GM23338 (cell line): ENCODE data around the gene USP48. TPM values are rescaled to one million over a fixed set of nuclear protein-coding genes. Genes with fewer than 3 reads are reported as not detected.

Experiments used
- ATAC-seq: fragments of 200-7000 bp; cut with Tn5 transposase; 3 replicates; pipeline ENCODE4 v1.9.1; 2020
- DNase-seq: peaks from one replicate; pipeline ENCODE4 v3.0.0-alpha.2; 2015; ENCODE audit warnings: low spot score
- H2AFZ ChIP-seq: fragments of 200-600 bp; sonication (generic); 2 replicates; pipeline ENCODE4 v1.8.0; 2016; ENCODE audit warnings: antibody characterized with exemption, mild to moderate bottlenecking, moderate library complexity
- H3F3A ChIP-seq: fragments of 200-600 bp; sonication (generic); replicated peaks from 2 replicates; pipeline ENCODE4 v1.8.0; 2017; ENCODE audit warnings: antibody characterized with exemption, mixed run types, low read depth
- H3K27ac ChIP-seq: fragments of 200-600 bp; sonication (generic); 2 replicates; pipeline ENCODE4 v1.6.1; 2016; ENCODE audit warnings: low read depth
- H3K27me3 ChIP-seq: fragments of 200-600 bp; sonication (generic); 2 replicates; pipeline ENCODE4 v1.8.0; 2016; ENCODE audit warnings: mild to moderate bottlenecking, mixed run types, moderate library complexity; ENCODE audit not compliant: insufficient read depth
- H3K36me3 ChIP-seq: fragments of 200-600 bp; sonication (generic); 2 replicates; pipeline ENCODE4 v1.8.0; 2016; ENCODE audit warnings: mild to moderate bottlenecking; ENCODE audit not compliant: insufficient read depth
- H3K4me1 ChIP-seq: fragments of 200-600 bp; sonication (generic); 2 replicates; pipeline ENCODE4 v1.8.0; 2016; ENCODE audit warnings: mild to moderate bottlenecking, moderate library complexity; ENCODE audit not compliant: insufficient read depth
- H3K4me2 ChIP-seq: fragments of 200-600 bp; sonication (generic); 2 replicates; pipeline ENCODE4 v1.7.1; 2017; ENCODE audit warnings: mixed run types
- H3K4me3 ChIP-seq: fragments of 200-600 bp; sonication (generic); 2 replicates; pipeline ENCODE4 v1.6.1; 2016; ENCODE audit warnings: mixed run types
- H3K79me2 ChIP-seq: fragments of 200-600 bp; sonication (generic); replicated peaks from 2 replicates; pipeline ENCODE4 v1.8.0; 2017; ENCODE audit warnings: mild to moderate bottlenecking; ENCODE audit not compliant: insufficient read depth
- H3K9me2 ChIP-seq: fragments of 200-600 bp; sonication (generic); 2 replicates; pipeline ENCODE4 v1.8.0; 2017; ENCODE audit not compliant: insufficient read depth
- H4K20me1 ChIP-seq: fragments of 200-600 bp; sonication (generic); replicated peaks from 2 replicates; pipeline ENCODE4 v1.8.0; 2017; ENCODE audit warnings: mild to moderate bottlenecking; ENCODE audit not compliant: insufficient read depth
- H3K27ac Mint-ChIP-seq: 2 replicates; pipeline ENCODE4 v1.8.0; 2020; ENCODE audit warnings: inconsistent platforms, mild to moderate bottlenecking, moderate library complexity, mixed read lengths
- H3K27me3 Mint-ChIP-seq: 3 replicates; pipeline ENCODE4 v1.8.0; 2022; ENCODE audit warnings: low read depth, mild to moderate bottlenecking, moderate library complexity, mixed read lengths, inconsistent platforms; ENCODE audit not compliant: insufficient read depth, poor library complexity
- H3K36me3 Mint-ChIP-seq: 3 replicates; pipeline ENCODE4 v1.8.0; 2021; ENCODE audit warnings: low read depth, mild to moderate bottlenecking, inconsistent platforms, moderate library complexity, mixed read lengths
- H3K4me1 Mint-ChIP-seq: 3 replicates; pipeline ENCODE4 v1.8.0; 2020; ENCODE audit warnings: mild to moderate bottlenecking, inconsistent platforms, mixed read lengths
- H3K4me3 Mint-ChIP-seq: 3 replicates; pipeline ENCODE4 v1.8.0; 2021; ENCODE audit warnings: moderate library complexity, mild to moderate bottlenecking, inconsistent platforms, mixed read lengths
- H3K9me3 Mint-ChIP-seq: 3 replicates; pipeline ENCODE4 v1.8.0; 2020; ENCODE audit warnings: moderate library complexity, mild to moderate bottlenecking, inconsistent platforms, mixed read lengths
- CREB1 ChIP-seq: fragments of 250-450 bp; sonication (Bioruptor Pico); IDR thresholded peaks from 2 replicates; pipeline ENCODE4 v1.5.0; 2020; ENCODE audit warnings: low read depth, mild to moderate bottlenecking, moderate library complexity
- CTCF ChIP-seq, 2 experiments: fragments of 200-600 bp in 1 of 2; sonication (generic) in 1 of 2; conservative IDR thresholded peaks; 2 replicates each; pipeline versions ENCODE4 v1.5.1 to v1.6.1; 2016 to 2017; ENCODE audit warnings: antibody characterized with exemption in 2 of 2, low read depth in 2 of 2, mild to moderate bottlenecking in 2 of 2, moderate library complexity in 1 of 2
- ETS1 ChIP-seq: IDR thresholded peaks from 2 replicates; pipeline ENCODE4 v1.6.1; 2016; ENCODE audit warnings: antibody characterized with exemption
- JUNB ChIP-seq: IDR thresholded peaks from one replicate; pipeline ENCODE4 v1.6.1; 2016; ENCODE audit warnings: antibody characterized with exemption; ENCODE audit not compliant: unreplicated experiment
- POLR2AphosphoS5 ChIP-seq: IDR thresholded peaks from 2 replicates; pipeline ENCODE4 v1.6.1; 2016; ENCODE audit warnings: antibody characterized with exemption, low read depth
- REST ChIP-seq: IDR thresholded peaks from one replicate; pipeline ENCODE4 v1.6.1; 2018; ENCODE audit warnings: antibody characterized with exemption; ENCODE audit not compliant: unreplicated experiment
- STAT1 ChIP-seq: IDR thresholded peaks from one replicate; pipeline ENCODE4 v1.6.1; 2016; ENCODE audit warnings: antibody characterized with exemption; ENCODE audit not compliant: unreplicated experiment
- ZNF114 ChIP-seq: fragments of 250-450 bp; sonication (Bioruptor Pico); IDR thresholded peaks from 2 replicates; pipeline ENCODE4 v1.5.0; 2020; ENCODE audit warnings: mild to moderate bottlenecking, moderate library complexity
- ZNF331 ChIP-seq: fragments of 250-450 bp; sonication (Bioruptor Pico); IDR thresholded peaks from 2 replicates; pipeline ENCODE4 v1.5.0; 2020; ENCODE audit warnings: low read depth, mild to moderate bottlenecking, moderate library complexity
- ZNF462 ChIP-seq: fragments of 250-450 bp; sonication (Bioruptor Pico); IDR thresholded peaks from 2 replicates; pipeline ENCODE4 v1.5.0; 2020; ENCODE audit warnings: mild to moderate bottlenecking, moderate library complexity
- polyA plus RNA-seq: library from polyadenylated mRNA; unstranded; fragments of >200 nt; fragmentation: Nextera tagmentation; extraction: Ambion mirVana; gene quantifications from 2 replicates; pipeline ENCODE4 v1.2.1, GENCODE V29; 2016
- total RNA-seq: library from RNA; depleted of rRNA; stranded (reverse); fragments of >200 nt; shearing (Covaris generic); gene quantifications from 2 replicates; pipeline ENCODE4 v1.2.3, GENCODE V29; 2014

Gene USP48
- total and polyA plus RNA-seq, 2 experiments from 2014 or later = 85.9 to 151 TPM

- Mint-ChIP-seq H3K36me3 (no peaks in the 10 kb centered on the region), H3K9me3 (no peaks in the 10 kb centered on the region; the same call in 2 of the 3 replicates), H3K4me1 (peaks cover 33% of the 10 kb centered on the region), H3K27me3 (peaks cover 9% of the 10 kb centered on the region), H3K27ac (no peak overlapping the region), H3K4me3 (no peak overlapping the region)
- Histone ChIP-seq H3K4me3 (no peak overlapping the region), H3K4me2 (no peak overlapping the region), H4K20me1 (no peaks in the 10 kb centered on the region; the same call in 1 of the 2 replicates), H3K4me1 (peaks cover 35% of the 10 kb centered on the region), H3K36me3 (no peaks in the 10 kb centered on the region), H2AFZ (no peak overlapping the region), H3K79me2 (no peaks in the 10 kb centered on the region), H3K27me3 (no peaks in the 10 kb centered on the region), H3K27ac (no peak overlapping the region), H3F3A (no peaks in the 10 kb centered on the region; the same call in 1 of the 2 replicates), H3K9me2 (no peaks in the 10 kb centered on the region)
- ATAC-seq = no peak
- TF ChIP-seq ZNF331 (CRISPR knock-in tag) (no peak), STAT1 (no peak), REST (no peak), ZNF114 (no peak), CREB1 (CRISPR knock-in tag) (no peak), JUNB (no peak), ZNF462 (no peak), POLR2AphosphoS5 (no peak), CTCF (conservative IDR thresholded peaks at IDR 0.05; ENCODE audit: low read depth in 2 of 2) (no peak), ETS1 (no peak)
- no peak for DNase-seq
Observed at GRCh38 chr1:21631944-21632887, 150.7 kb downstream of the USP48 start.
